Activated gamma-delta T cell treated with anti-CD3 and anti-CD28 coated beads, Interleukin-2, amount 50 U/mL, for 16 hours (primary cell): ENCODE data around the gene GHRH.

Source experiments
- DNase-seq: peaks from one replicate; pipeline ENCODE4 v3.0.0-alpha.2; 2020; ENCODE audit warnings: low read depth

Gene GHRH

DNA sequence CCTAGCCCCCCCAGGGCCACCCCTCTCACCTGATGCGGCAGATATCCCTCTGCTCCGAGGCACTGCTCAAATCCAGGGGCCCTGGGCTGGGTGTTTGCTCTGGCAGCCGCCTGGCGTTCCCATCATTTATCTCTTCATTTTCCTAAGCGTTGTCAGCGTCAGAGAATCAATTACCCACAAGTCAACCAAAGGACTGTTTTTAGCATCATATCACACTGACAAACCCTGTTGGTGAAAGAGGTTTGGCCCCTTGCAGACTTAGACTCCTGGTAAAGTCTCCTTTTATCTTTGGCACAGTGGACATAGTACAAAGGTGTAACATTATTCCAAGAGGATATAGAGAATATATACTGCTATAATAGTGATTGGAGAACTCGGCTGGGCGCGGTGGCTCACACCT is at the start of gene GHRH:
TSS of gene GHRH (minus strand) at position 101 of the 400 bp plus-strand sequence. CDS start 4,925 bp downstream, outside the sequence.
- DNase-seq, result no peak

- no peak for DNase-seq
Measured at GRCh38 chr20:37310951-37311350, 49.3 kb upstream of the GHRH start.

DNA sequence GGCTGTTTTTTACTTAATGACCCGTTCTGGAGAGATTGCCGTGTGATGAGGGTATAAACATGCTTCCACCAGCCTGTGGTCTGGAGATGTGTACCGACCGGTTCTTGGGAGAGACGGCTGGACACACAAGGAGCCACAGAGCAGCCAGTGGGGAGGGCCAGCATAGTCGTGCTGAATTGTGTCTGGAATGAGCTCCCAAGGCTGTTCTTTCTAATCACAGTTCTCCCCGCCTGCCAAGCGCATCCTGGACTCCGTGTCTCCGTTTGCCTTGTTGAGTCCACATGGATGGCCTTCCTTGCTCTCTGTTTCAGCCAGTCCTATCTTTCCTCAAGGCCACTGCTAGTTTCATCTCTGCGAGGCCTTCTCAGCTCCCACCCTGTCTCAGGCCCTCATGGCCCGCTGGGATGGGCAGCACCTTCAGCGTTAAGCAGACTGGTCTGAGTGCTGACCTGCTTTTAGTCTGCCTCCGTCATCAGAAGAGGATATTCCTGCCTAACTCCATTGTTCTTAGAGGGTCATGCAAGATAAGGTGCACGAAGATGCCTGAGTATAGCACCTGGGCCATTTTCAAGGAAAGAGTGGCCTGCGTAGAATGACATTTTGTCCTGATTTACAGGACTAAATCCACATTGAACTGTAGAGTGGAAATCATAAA is 48.4 kb upstream of the GHRH start:
- no peak for DNase-seq

DNA sequence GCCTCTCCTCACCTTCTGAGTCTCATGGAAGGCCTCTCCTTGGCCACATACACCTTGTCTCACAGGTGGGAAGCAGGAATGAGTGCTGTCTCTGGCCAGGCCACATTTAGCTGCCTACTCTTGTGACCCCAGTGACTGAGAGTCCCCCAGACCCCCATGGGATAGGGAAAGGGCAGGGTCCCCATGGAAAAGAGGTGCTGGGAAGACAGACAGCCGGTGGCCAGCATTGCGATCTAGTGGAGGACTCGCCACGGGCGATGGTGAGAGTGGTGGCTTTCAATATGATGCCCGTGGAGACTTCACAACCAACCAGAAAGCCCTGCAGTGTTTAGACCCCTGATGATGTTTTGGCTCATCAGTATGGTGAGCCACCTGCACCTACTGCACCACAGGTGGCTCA is 47.7 kb upstream of the GHRH start:
- no peak for DNase-seq

DNA sequence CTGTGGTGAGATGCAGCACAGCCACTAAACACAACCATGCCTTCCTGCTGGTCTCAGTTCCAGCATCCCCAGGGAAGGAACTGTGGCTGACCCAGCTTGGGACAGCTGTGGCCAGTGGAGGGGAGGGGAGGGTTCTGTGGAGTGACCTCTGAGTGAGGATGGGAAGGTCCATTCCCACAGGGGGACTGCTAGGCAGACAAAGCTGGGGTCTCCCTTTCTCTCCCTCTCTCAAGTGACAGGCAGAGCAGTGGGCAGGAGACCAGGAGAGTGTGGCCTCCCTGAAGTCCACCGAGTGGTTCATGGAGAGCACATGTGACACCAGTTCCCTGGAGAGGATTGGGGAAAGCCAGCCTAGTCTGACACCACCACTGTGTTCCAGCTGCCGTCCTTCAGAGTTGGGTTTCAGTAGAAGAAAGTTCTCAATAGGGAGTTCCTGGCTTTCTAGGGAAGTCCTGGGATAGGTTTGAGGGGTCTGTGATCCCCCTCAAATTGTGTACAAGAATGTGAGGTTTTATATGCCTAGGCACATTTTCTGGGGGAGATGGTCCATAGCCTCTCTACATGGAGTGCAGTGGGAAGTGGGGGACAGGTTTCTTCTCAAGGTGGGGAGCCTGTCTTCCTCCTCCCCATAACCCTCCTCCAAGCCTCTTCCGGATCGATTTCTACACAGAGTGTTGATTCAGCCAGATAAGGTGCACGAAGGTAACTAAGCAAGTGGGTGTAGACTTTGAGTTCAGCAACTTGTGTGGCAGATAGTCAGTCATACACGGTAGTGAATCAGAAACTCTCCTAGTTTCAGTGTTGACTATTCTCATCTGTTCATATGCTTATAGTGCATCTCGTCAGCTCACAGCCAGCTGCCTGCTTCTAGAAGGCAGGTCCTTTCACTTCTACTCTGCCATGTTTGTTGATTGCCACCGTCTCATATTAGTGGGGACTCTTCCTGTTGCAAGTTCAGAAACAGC is 46.8 kb upstream of the GHRH start:
- DNase-seq, result no peak

- no peak for DNase-seq
Measured at GRCh38 chr20:37305839-37306238, 44.2 kb upstream of the GHRH start.

GRCh38 chr20:37305079-37305478 is 43.5 kb upstream of the GHRH start:
- DNase-seq, result no peak

DNA sequence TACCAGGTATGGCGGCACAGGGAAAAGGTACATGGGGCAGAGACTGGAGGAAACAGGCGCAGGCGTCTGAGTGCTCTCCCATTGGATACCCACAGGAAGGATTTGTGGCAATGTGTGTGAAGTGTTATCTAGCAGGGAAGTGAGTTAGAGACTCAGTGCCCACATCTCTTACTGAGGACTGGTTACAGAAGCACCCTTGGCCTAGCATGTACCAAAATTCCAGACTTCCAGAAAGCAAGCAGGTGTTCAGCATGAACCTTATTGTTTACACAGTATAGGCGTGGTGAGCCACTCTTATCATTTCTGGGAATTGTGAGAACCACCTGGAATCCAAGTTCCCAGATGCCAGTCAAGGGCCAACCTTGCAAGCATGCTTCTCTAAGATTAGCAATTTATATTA is 42.0 kb upstream of the GHRH start:
- DNase-seq, result no peak

DNA sequence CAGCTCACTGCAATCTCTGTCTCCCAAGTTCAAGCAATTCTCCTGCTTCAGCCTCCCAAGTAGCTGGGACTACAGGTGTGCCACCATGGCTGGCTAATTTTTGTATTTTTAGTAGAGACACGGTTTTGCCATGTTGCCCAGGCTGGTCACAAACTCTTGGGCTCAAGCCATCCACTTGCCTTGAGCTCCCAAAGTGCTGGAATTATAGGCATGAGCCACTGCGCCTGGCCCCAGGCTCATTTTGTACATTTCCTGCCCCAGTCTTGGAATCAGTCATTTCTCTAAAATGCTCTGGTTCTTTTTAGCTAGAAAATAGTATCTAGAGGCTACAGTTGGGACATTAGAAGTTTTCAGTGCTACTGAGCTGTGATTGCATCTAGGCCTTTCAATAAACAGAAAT is 41.4 kb upstream of the GHRH start:
- DNase-seq, result no peak

DNA sequence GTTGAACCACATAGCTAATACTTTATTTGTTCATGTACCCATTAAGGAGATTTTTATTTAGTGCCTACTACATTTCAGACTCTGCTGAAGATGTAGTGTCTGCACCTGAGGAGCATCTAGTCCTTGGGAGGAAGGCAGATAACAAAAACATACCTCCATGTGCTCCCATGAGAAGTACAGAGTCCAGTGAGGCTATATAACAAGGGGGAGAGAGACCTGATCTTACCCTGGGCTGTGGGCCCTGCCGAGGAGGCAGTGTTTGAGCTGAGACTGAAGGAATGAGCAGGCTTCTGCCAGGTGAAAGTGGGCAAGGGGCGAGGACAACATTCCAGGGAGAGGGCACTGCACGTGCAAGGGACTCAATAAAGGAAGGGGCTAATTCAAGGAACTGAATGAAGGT is 39.9 kb upstream of the GHRH start:
- no peak for DNase-seq

- no peak for DNase-seq
Measured at GRCh38 chr20:37301120-37301519, 39.5 kb upstream of the GHRH start.

- no peak for DNase-seq
Measured at GRCh38 chr20:37299718-37300528, 38.3 kb upstream of the GHRH start.

DNA sequence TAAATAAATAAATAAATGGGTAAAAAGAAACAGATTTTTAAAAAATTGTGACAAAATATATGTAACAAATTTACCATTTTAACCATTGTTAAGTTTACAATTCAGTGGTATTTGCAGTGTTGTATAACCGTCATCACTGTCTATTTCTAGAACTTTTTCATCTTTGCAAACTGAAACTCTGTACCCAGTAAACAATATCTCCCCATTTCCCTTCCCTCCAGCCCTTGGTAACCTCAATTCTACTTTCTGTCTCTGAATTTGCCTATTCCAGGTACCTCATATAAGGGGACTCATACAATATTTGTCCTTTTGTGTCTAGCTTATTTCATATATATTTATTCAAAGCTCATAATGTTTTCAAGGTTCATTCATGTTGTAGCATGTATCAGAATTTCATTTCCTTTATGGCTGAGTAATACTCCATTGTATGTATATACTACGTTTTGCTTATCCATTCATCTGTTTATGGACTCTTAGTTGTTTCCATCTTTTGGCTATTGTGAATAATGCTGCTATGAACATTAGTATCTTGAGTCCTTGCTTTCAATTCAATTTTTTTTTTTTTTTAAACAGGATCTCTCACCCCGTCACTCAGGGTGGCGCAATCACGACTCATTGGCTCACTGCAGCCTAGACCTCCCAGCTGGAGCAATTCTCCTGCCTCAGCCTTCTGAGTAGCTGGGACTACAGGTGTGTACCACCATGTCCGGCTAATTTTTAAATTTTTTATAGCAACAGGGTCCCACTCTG is 36.8 kb upstream of the GHRH start:
- no peak for DNase-seq

DNA sequence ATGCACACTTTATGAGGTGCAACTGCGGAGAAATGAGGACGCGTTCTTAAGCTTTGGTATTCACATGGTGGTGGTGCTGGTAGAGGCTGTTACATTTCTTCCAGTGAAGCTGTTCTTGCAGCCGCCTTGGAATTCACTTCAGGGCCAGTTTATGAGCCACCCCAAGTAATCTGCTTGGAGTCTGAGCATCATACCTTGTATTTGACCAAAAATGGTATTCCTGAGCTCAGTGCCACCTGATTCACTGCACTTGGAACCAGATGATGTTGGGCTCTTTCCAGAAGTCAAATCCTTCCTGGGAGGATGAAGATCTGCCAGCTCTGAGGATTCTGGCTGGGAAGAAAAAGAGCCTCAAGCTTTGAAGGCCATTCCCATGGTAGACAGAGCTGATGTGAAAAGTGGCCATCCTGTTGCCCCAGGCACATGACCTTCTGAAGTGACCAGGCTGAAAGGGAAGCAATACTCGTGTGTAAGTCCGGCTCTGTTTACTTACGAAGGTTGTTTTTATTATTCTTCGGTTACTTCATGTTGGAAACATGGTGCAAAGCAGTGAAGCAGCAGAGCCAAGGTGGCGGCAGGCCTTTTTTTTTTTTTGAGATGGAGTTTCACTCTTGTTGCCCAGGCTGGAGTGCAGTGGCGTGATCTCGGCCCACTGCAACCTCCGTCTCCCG is 35.6 kb upstream of the GHRH start:
- DNase-seq, result no peak

DNA sequence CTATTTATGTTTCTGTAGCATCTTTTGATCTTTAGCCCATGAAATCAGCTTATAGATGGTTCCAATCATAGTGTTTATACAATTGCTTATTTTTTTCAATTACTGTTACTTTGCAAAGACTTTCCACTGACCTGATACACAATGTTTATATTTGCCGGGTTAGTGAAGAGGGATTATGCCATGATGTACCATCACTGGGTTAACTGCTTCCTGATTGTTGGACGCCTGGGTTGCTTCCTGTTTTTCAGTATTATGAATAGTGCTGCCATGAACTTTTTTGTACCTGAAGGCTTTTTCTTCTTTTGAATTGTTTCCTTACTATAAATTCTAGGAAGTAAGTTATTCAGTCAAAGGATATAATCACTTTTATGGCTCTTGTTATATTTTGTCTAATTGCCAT is 34.8 kb upstream of the GHRH start:
- no peak for DNase-seq

DNA sequence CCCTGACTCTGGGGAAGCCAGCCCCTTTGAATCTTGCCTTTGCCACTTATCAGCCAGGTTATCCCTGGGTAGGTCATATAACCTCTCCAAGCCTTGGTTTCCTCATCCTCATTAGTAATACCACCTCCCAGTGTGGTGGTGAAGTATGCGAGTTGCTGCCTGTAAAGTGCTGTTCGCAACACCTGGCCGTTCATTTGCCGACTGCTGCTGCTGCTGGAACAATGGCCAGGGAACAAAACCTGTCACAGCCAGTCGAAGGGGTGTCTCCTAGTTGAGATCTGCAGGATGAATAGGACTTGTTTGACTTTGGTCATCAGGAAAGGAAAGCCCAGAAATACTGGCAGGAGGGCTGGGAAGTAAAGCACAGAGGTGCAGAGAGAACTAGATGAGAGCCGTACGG is 34.0 kb upstream of the GHRH start:
- no peak for DNase-seq

GRCh38 chr20:37295001-37295400 is 33.4 kb upstream of the GHRH start:
- no peak for DNase-seq

GRCh38 chr20:37294262-37294981 is 32.8 kb upstream of the GHRH start:
- DNase-seq, result no peak

- no peak for DNase-seq
Measured at GRCh38 chr20:37293301-37293943, 31.8 kb upstream of the GHRH start.

DNA sequence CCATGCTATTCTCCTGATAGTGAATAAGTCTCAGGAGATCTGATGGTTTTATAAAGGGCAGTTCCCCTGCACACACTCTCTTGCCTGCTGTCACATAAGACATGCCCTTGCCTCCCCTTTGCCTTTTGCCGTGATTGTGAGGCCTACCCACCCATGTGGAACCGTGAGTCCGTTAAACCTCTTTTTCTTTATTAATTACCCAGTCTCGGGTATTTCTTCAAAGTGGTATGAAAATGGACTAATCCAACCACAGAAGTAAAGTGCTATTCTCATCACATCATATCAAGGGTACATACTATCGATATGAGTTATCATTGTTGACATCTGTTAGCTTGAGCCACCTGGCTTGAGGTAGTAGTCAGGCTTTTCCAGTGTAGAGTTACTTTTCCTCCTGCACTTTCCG is 30.1 kb upstream of the GHRH start:
- DNase-seq, result no peak
